Measurements from ENCODE around the gene BICD2.

The BICD2 gene

GRCh38 chr9:92794426-92794825, 29.8 kb upstream of the BICD2 start:
- Histone ChIP-seq H3K9me3 (ENCODE audit: control insufficient read depth, low read depth, low read length) (no peaks in the 10 kb centered on the region), H3K9ac (ENCODE audit: low read length) (no peak overlapping the region), H3K27ac (ENCODE audit: low read length) (no peak overlapping the region), H3K4me1 (ENCODE audit: control insufficient read depth, low read depth, low read length) (no peaks in the 10 kb centered on the region), H3K36me3 (ENCODE audit: control insufficient read depth, low read depth, low read length) (no peaks in the 10 kb centered on the region), H3K27me3 (ENCODE audit: control insufficient read depth, insufficient read depth, low read length) (no peaks in the 10 kb centered on the region), H3K4me3 (ENCODE audit: low read length) (no peak overlapping the region)

DNA sequence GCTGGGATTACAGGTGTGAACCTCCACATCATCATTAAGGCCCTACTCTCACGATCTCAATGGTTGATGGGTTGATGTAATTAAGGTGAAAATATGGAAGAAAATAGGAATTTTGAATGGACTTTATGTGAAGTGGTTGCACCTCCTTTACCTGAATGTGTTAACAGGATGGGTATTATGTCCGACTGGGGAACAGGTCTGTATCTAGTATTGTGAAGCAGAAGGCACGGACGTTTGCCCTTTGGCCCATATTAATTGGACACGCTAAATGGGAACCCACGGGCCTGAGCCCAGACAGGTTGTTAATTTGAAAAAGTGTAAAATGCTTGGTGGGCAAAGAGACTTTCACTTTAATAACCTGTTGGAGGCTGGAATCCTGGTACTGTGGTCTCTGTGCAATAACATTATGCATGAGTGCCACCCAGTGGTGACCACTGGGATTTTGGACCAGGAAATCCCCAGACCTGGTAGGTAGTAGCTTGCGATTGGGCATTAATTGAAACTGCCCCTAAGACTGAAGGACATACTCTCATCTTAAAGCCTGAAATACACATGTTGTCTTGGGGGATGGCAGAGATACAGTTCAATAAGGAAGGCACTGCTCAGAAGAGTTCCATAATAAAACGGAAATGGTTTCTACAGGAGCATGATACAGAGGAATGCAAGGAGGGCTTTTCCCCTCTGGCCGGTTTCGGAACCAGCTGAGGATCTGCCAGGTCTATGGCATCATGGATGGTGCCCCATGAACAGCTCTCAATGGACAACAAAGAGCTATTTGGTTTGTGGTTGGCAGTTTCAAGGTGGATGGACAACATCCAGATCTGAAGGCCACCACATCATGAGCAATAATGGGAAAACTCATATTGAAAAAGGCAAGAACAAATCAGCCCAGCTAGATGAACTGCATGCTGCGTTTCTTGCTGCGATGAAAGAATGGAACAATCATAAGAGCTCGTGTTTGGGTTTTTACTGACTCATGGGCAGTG, 26.2 kb upstream of the BICD2 start:
- no peak overlapping the region for H3K9ac ChIP-seq (ENCODE audit: low read length)
- no peak overlapping the region for H3K4me3 ChIP-seq (ENCODE audit: low read length)
- no peaks in the 10 kb centered on the region for H3K9me3 ChIP-seq (ENCODE audit: control insufficient read depth, low read depth, low read length)
- no peaks in the 10 kb centered on the region for H3K4me1 ChIP-seq (ENCODE audit: control insufficient read depth, low read depth, low read length)
- no peaks in the 10 kb centered on the region for H3K36me3 ChIP-seq (ENCODE audit: control insufficient read depth, low read depth, low read length)
- H3K27me3 ChIP-seq (ENCODE audit: control insufficient read depth, insufficient read depth, low read length) = no peaks in the 10 kb centered on the region
- H3K27ac ChIP-seq (ENCODE audit: low read length) = no peak overlapping the region

DNA sequence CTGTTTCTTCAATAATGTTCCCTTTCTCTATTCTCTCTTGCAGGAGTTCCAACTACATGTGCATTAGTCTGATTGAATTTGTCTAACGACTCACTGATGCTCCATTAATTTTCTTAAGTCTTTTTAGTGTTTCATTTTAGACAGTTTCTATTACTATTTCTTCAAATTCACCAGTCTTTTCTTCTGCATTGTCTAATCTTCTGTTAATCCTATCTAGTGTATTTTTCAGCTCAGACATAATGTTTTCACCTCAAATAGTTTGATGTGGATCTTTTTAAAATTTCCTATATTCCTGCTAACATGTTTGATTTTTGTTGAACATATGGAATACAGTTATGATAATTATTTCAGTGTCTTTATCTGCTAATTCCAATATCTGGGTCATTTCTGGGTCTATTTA, 21.7 kb upstream of the BICD2 start:
- H3K9ac ChIP-seq (ENCODE audit: low read length) = no peak overlapping the region
- H3K4me3 ChIP-seq (ENCODE audit: low read length) = no peak overlapping the region
- H3K4me1 ChIP-seq (ENCODE audit: control insufficient read depth, low read depth, low read length) = no peaks in the 10 kb centered on the region

GRCh38 chr9:92781899-92782298, 17.3 kb upstream of the BICD2 start:
- no peaks in the 10 kb centered on the region for H3K4me1 ChIP-seq (ENCODE audit: control insufficient read depth, low read depth, low read length)
- H3K27me3 ChIP-seq (ENCODE audit: control insufficient read depth, insufficient read depth, low read length) = no peaks in the 10 kb centered on the region
- no peak overlapping the region for H3K27ac ChIP-seq (ENCODE audit: low read length)
- H3K36me3 ChIP-seq (ENCODE audit: control insufficient read depth, low read depth, low read length) = no peaks in the 10 kb centered on the region
- no peak overlapping the region for H3K4me3 ChIP-seq (ENCODE audit: low read length)
- no peaks in the 10 kb centered on the region for H3K9me3 ChIP-seq (ENCODE audit: control insufficient read depth, low read depth, low read length)
- H3K9ac ChIP-seq (ENCODE audit: low read length) = no peak overlapping the region

More for the DNA sequence above, 21.7 kb upstream of the BICD2 start:
- H3K27me3 ChIP-seq (ENCODE audit: control insufficient read depth, insufficient read depth, low read length) = no peaks in the 10 kb centered on the region
- no peaks in the 10 kb centered on the region for H3K36me3 ChIP-seq (ENCODE audit: control insufficient read depth, low read depth, low read length)
- no peaks in the 10 kb centered on the region for H3K9me3 ChIP-seq (ENCODE audit: control insufficient read depth, low read depth, low read length)
- no peak overlapping the region for H3K27ac ChIP-seq (ENCODE audit: low read length)

DNA sequence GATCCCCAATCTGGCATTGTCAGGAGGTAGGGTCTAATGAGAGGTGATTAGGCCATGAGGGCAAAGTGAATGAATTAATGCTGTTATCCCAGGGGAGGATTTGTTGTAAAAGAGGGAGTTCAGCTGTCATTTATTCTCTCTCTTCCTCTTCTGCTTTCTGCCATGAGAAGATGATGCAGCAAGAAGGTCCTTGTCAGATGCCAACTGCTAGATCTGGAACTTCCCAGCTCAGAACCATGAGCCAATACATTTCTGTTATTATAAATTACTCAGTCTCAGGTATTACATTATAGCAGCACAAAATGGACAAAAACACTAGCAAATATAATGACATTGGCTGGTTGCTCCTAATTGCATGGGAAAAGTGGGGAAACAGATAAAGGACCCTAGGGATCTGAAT, 15.6 kb upstream of the BICD2 start:
- Histone ChIP-seq H3K4me3 (ENCODE audit: low read length) (no peak overlapping the region), H3K9me3 (ENCODE audit: control insufficient read depth, low read depth, low read length) (no peaks in the 10 kb centered on the region), H3K27me3 (ENCODE audit: control insufficient read depth, insufficient read depth, low read length) (no peaks in the 10 kb centered on the region), H3K27ac (ENCODE audit: low read length) (no peak overlapping the region), H3K4me1 (ENCODE audit: control insufficient read depth, low read depth, low read length) (no peaks in the 10 kb centered on the region), H3K36me3 (ENCODE audit: control insufficient read depth, low read depth, low read length) (no peaks in the 10 kb centered on the region), H3K9ac (ENCODE audit: low read length) (no peak overlapping the region)

DNA sequence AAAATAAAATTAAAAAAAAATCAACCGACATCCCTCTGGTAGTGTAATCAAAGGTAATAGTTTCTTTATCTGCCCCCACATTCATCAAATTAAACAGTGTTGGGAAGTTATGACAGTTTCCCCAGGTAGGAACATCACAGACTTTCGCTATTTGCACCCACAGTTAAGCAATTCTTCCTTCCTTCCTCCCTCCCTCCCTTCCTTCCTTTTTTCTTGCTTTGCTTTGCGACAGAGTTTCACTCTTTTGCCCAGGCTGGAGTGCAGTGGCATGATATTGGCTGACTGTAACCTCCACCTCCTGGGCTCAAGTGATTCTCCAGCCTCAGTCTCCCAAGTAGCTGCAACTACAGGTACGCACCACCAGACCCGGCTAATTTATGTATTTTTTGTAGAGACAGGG, 10.8 kb upstream of the BICD2 start:
- Histone ChIP-seq H3K36me3 (ENCODE audit: control insufficient read depth, low read depth, low read length) (no peaks in the 10 kb centered on the region), H3K9me3 (ENCODE audit: control insufficient read depth, low read depth, low read length) (no peaks in the 10 kb centered on the region), H3K27me3 (ENCODE audit: control insufficient read depth, insufficient read depth, low read length) (no peaks in the 10 kb centered on the region), H3K4me3 (ENCODE audit: low read length) (no peak overlapping the region), H3K9ac (ENCODE audit: low read length) (no peak overlapping the region), H3K27ac (ENCODE audit: low read length) (no peak overlapping the region), H3K4me1 (ENCODE audit: control insufficient read depth, low read depth, low read length) (peaks cover 3% of the 10 kb centered on the region)

DNA sequence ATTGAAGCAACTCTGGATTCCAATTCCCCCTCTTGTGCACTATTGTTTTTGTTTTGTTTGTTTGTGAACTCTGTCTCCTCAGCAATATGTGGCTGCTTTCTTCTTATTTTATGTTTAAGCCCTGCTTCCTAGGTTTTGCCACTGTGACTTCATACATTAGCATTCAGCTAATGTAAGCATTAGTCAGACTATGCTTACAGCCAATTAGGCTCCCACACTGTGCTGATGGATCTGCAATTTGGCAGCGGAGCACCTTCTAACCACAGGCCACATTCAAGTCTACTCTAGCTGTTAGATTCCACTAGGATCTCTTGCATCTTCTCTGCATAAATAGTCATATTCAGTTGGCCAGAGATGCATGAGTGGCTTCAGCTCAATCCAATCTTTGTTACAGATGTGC, 9.6 kb upstream of the BICD2 start:
- Histone ChIP-seq H3K4me1 (ENCODE audit: control insufficient read depth, low read depth, low read length) (peaks cover 8% of the 10 kb centered on the region), H3K4me3 (ENCODE audit: low read length) (no peak overlapping the region), H3K9ac (ENCODE audit: low read length) (no peak overlapping the region), H3K36me3 (ENCODE audit: control insufficient read depth, low read depth, low read length) (no peaks in the 10 kb centered on the region), H3K9me3 (ENCODE audit: control insufficient read depth, low read depth, low read length) (no peaks in the 10 kb centered on the region), H3K27ac (ENCODE audit: low read length) (no peak overlapping the region), H3K27me3 (ENCODE audit: control insufficient read depth, insufficient read depth, low read length) (no peaks in the 10 kb centered on the region)

DNA sequence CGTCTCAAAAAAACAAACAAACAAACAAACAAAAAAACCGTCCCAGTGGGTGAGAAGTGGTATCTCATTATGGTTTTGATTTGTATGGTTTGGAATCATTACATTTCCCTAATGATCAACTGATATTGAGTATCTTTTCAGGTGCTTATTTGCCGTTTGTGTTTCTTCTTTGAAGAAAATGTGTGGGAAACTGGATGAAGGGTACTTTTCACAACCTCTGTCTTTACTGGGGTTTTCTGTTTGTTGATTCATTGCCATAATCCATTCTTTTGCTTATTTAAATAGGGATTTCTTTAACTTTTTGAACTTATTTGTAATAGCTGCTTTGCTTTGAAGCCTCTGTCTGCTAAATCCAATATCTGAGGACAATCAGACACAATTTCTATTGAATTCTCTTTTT, 9.2 kb upstream of the BICD2 start:
- peaks cover 8% of the 10 kb centered on the region for H3K4me1 ChIP-seq (ENCODE audit: control insufficient read depth, low read depth, low read length)
- H3K36me3 ChIP-seq (ENCODE audit: control insufficient read depth, low read depth, low read length) = no peaks in the 10 kb centered on the region
- H3K9me3 ChIP-seq (ENCODE audit: control insufficient read depth, low read depth, low read length) = no peaks in the 10 kb centered on the region
- no peaks in the 10 kb centered on the region for H3K27me3 ChIP-seq (ENCODE audit: control insufficient read depth, insufficient read depth, low read length)
- no peak overlapping the region for H3K9ac ChIP-seq (ENCODE audit: low read length)
- H3K4me3 ChIP-seq (ENCODE audit: low read length) = no peak overlapping the region
- H3K27ac ChIP-seq (ENCODE audit: low read length) = no peak overlapping the region

GRCh38 chr9:92771309-92771708, 6.7 kb upstream of the BICD2 start:
- Histone ChIP-seq H3K27me3 (ENCODE audit: control insufficient read depth, insufficient read depth, low read length) (no peaks in the 10 kb centered on the region), H3K9me3 (ENCODE audit: control insufficient read depth, low read depth, low read length) (no peaks in the 10 kb centered on the region), H3K36me3 (ENCODE audit: control insufficient read depth, low read depth, low read length) (no peaks in the 10 kb centered on the region), H3K4me1 (ENCODE audit: control insufficient read depth, low read depth, low read length) (peaks cover 9% of the 10 kb centered on the region), H3K9ac (ENCODE audit: low read length) (no peak overlapping the region), H3K4me3 (ENCODE audit: low read length) (no peak overlapping the region), H3K27ac (ENCODE audit: low read length) (no peak overlapping the region)

DNA sequence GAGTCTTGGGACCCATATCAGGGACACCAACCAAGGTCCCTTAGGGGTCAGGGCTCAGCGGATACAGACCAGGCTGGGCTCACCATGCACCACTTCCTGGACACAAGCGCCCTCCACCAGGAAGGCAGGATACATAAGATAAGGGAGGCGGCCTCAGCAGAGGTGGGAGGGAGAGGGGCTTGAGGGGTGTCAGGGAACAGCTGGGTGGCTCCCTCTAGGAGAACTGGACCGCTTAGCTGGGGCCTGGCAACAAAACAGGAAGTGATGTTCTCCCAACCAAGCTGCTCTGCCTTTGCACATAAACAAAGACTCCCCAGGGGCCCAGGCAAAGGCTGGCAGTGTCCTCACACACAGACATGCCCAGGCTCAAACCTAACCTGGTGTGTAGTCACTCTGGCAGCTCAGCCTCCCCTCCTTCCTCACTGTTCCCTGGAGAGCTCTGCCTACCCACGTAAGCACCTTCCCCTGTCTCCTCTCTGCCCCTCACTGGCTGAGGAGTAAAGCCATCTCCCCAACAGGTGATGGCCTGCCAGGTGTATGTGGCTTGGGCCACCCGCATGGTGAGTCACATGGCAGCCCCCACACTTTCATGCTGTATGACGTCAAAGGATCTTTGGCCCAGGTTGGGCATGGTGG, 5.8 kb upstream of the BICD2 start:
- no peak overlapping the region for H3K27ac ChIP-seq (ENCODE audit: low read length)
- H3K4me1 ChIP-seq (ENCODE audit: control insufficient read depth, low read depth, low read length) = peaks cover 17% of the 10 kb centered on the region
- H3K4me3 ChIP-seq (ENCODE audit: low read length) = no peak overlapping the region
- no peaks in the 10 kb centered on the region for H3K36me3 ChIP-seq (ENCODE audit: control insufficient read depth, low read depth, low read length)
- no peaks in the 10 kb centered on the region for H3K9me3 ChIP-seq (ENCODE audit: control insufficient read depth, low read depth, low read length)
- H3K27me3 ChIP-seq (ENCODE audit: control insufficient read depth, insufficient read depth, low read length) = no peaks in the 10 kb centered on the region
- no peak overlapping the region for H3K9ac ChIP-seq (ENCODE audit: low read length)

DNA sequence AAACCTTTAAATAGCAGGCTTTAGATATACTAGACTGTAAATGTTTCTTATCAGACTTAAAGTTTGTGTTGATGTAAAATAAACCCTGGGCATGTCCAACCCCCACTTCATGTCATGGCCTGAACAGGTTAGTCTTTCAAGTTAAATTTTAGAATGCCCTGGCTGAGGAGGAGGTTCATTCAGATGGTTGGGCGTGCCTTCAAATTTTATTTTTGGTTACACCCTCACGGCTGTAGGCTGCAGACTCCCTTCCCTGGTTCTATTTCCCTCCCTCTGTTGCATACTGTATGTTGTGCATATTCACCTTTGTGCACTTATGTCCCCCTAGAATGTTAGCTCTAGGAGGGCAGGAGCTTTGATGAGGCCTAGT, 5.3 kb upstream of the BICD2 start:
- Histone ChIP-seq H3K36me3 (ENCODE audit: control insufficient read depth, low read depth, low read length) (no peaks in the 10 kb centered on the region), H3K27me3 (ENCODE audit: control insufficient read depth, insufficient read depth, low read length) (no peaks in the 10 kb centered on the region), H3K9me3 (ENCODE audit: control insufficient read depth, low read depth, low read length) (no peaks in the 10 kb centered on the region), H3K9ac (ENCODE audit: low read length) (no peak overlapping the region), H3K4me1 (ENCODE audit: control insufficient read depth, low read depth, low read length) (peaks cover 17% of the 10 kb centered on the region), H3K27ac (ENCODE audit: low read length) (no peak overlapping the region), H3K4me3 (ENCODE audit: low read length) (no peak overlapping the region)

GRCh38 chr9:92769286-92769685, 4.7 kb upstream of the BICD2 start:
- H3K4me3 ChIP-seq (ENCODE audit: low read length) = no peak overlapping the region
- H3K27me3 ChIP-seq (ENCODE audit: control insufficient read depth, insufficient read depth, low read length) = no peaks in the 10 kb centered on the region
- H3K36me3 ChIP-seq (ENCODE audit: control insufficient read depth, low read depth, low read length) = no peaks in the 10 kb centered on the region
- peaks cover 17% of the 10 kb centered on the region for H3K4me1 ChIP-seq (ENCODE audit: control insufficient read depth, low read depth, low read length)
- no peaks in the 10 kb centered on the region for H3K9me3 ChIP-seq (ENCODE audit: control insufficient read depth, low read depth, low read length)
- no peak overlapping the region for H3K9ac ChIP-seq (ENCODE audit: low read length)
- no peak overlapping the region for H3K27ac ChIP-seq (ENCODE audit: low read length)
